IMR-90 (cell line): Measurements from ENCODE around the gene GBE1.

Source experiments
- CEBPB ChIP-seq: IDR thresholded peaks from 2 replicates; pipeline ENCODE4 v1.6.1; 2012; ENCODE audit warnings: low read depth, low read length, improper control_type of control experiment
- FOS ChIP-seq: fragments of 150-350 bp; IDR thresholded peaks from 2 replicates; pipeline ENCODE4 v1.6.1; 2016; ENCODE audit warnings: low read depth, low read length
- POLR2A ChIP-seq: IDR thresholded peaks from 2 replicates; pipeline ENCODE4 v1.6.1; 2012; ENCODE audit warnings: mild to moderate bottlenecking, low read depth, low read length
- RAD21 ChIP-seq: IDR thresholded peaks from 2 replicates; pipeline ENCODE4 v1.6.1; 2012; ENCODE audit warnings: low read length, improper control_type of control experiment
- RCOR1 ChIP-seq: IDR thresholded peaks from 2 replicates; pipeline ENCODE4 v1.6.1; 2012; ENCODE audit warnings: mild to moderate bottlenecking, low read length, improper control_type of control experiment; ENCODE audit not compliant: insufficient replicate concordance
- RFX5 ChIP-seq: IDR thresholded peaks from 2 replicates; pipeline ENCODE4 v1.8.0; 2012; ENCODE audit warnings: low read depth, mild to moderate bottlenecking, low read length, moderate library complexity
- TF ChIP-seq, protein P1 (sequence below): conservative IDR thresholded peaks from 2 replicates; pipeline ENCODE4 v1.5.1; 2012; ENCODE audit warnings: mild to moderate bottlenecking, low read depth, low read length, improper control_type of control experiment

DNA sequence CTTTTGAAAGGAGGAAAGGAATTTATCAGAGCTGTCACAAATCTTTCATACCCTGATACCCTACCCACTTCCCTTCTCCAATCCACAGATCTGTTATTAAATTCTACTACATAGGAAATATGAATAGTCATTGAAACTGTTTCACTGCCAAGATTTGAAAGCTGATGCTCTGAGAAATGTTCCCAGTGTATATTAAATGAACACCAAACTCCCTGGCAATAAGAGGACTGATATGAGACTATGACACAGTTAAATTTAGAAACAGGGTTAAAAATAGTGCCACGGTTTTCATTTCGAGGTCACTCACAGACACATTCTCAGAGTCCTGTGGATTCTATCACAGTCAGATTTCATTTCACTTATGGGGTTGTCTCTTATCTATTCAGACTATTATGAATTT is 27.2 kb upstream of the GBE1 start:
- no peak for TF ChIP-seq CEBPB
- no peak for TF ChIP-seq POLR2A
- TF ChIP-seq, protein P1, sequence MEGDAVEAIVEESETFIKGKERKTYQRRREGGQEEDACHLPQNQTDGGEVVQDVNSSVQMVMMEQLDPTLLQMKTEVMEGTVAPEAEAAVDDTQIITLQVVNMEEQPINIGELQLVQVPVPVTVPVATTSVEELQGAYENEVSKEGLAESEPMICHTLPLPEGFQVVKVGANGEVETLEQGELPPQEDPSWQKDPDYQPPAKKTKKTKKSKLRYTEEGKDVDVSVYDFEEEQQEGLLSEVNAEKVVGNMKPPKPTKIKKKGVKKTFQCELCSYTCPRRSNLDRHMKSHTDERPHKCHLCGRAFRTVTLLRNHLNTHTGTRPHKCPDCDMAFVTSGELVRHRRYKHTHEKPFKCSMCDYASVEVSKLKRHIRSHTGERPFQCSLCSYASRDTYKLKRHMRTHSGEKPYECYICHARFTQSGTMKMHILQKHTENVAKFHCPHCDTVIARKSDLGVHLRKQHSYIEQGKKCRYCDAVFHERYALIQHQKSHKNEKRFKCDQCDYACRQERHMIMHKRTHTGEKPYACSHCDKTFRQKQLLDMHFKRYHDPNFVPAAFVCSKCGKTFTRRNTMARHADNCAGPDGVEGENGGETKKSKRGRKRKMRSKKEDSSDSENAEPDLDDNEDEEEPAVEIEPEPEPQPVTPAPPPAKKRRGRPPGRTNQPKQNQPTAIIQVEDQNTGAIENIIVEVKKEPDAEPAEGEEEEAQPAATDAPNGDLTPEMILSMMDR = no peak
- TF ChIP-seq RAD21 = no peak
- no peak for TF ChIP-seq FOS
- TF ChIP-seq RCOR1 = no peak
- no peak for TF ChIP-seq RFX5
